AG04450 (cell line): ENCODE data around the gene CLK1. TPM values are rescaled to one million over a fixed set of nuclear protein-coding genes. Genes with fewer than 3 reads are reported as not detected.

ENCODE experiments used
- CTCF ChIA-PET: fragments of 300-600, 350-600 bp; formaldehyde crosslinking; extraction: SDS; loops from one replicate; lab custom pipeline; 2022; ENCODE audit warnings: antibody characterized with exemption, inconsistent platforms; lab: Charles Lee
- POLR2A ChIA-PET: fragments of 350-600 bp; formaldehyde crosslinking; extraction: SDS; loops from one replicate; lab custom pipeline; 2021; ENCODE audit warnings: antibody characterized with exemption, inconsistent platforms; lab: Yijun Ruan, JAX
- DNase-seq: peaks from one replicate; pipeline ENCODE4 v3.0.0-alpha.2; 2011; ENCODE audit warnings: low read depth, low spot score
- H3K27ac ChIP-seq: one replicate; pipeline ENCODE4 v1.5.1; 2012; ENCODE audit warnings: low read depth, low read length, control low read depth
- H3K27me3 ChIP-seq: one replicate; pipeline ENCODE4 v1.6.0; 2012; ENCODE audit warnings: low read length; ENCODE audit not compliant: control insufficient read depth, insufficient read depth
- H3K4me3 ChIP-seq: 2 replicates; pipeline ENCODE4 v1.5.1; 2011; ENCODE audit warnings: mild to moderate bottlenecking, low read depth, low read length, control low read depth
- H3K9me3 ChIP-seq: 2 replicates; pipeline ENCODE4 v1.5.1; 2012; ENCODE audit warnings: low read length; ENCODE audit not compliant: control insufficient read depth, insufficient read depth
- polyA plus RNA-seq: library from polyadenylated mRNA; depleted of rRNA; stranded (reverse); fragments of >200 nt; gene quantifications from 2 replicates; pipeline ENCODE4 v1.2.3, GENCODE V29; 2011; rRNA removed
- small RNA-seq: library from RNA; depleted of rRNA; stranded (forward); fragments of <200 nt; gene quantifications from one replicate; pipeline ENCODE3, GENCODE V24; 2012; ENCODE audit warnings: low read depth; ENCODE audit not compliant: insufficient read length
- TF ChIP-seq, protein P1 (sequence below): IDR thresholded peaks from 2 replicates; pipeline ENCODE4 v1.5.1; 2011; ENCODE audit warnings: low read depth, low read length, control low read depth, inconsistent platforms

Gene CLK1
- polyA plus RNA-seq, 1 experiment: 103 TPM

DNA sequence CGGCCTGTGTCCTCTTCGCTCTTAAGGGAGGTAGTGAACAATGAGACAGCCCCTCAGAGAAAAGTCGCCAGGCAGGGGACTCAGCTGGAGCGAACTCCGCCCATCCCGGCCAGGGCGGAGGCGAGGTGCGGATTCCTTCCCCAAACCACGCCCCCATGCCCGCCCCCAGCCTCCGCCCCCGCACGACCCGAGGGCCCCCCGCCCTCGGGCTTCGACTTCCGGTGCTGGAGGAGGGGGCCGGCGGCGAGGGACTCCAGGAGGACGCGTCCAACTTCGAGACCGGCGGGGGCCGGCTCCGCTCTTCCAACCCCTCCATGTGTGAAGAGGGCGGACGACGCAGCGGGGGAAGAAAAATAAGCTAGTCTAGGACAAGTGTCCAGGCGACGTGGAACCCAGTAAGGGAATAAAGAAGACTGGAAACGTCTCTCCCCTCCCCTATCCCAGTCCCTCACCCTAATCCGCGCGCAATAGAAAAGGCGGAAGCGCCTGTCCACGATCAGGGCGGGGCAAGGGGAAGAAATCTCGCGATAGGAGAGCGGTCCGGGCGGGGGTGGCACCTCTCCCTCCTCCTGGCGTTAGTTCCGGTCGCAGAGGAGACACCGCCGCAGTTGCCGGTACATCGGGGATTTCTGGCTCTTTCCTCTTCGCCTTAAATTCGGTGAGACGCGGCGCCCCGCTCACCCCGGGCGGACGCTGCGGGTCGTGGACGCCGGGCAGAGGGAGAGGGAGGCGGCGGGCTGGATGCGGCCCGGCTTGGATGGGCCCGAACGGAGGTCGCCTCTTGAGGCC is 52.9 kb downstream of the CLK1 start, which contains the start of gene BZW1:
TSS of gene BZW1 (plus strand) at position 578 of the 789 bp plus-strand sequence. CDS start 1,308 bp downstream, outside the sequence.
- ChIA-PET POLR2A (interaction anchor here (0.6 to 3.0 kb wide), 6 partner anchors 8 to 195 kb away, joined by 5 to 13 read pairs (median 8); partner anchors contain the start of gene CLK1), CTCF (interaction anchor here (1.2 kb wide), 1 partner anchor 98 kb away, joined by 4 read pairs; no protein-coding TSS in a partner anchor)
- peak; percentile 93 for DNase-seq
- TF ChIP-seq, protein P1, sequence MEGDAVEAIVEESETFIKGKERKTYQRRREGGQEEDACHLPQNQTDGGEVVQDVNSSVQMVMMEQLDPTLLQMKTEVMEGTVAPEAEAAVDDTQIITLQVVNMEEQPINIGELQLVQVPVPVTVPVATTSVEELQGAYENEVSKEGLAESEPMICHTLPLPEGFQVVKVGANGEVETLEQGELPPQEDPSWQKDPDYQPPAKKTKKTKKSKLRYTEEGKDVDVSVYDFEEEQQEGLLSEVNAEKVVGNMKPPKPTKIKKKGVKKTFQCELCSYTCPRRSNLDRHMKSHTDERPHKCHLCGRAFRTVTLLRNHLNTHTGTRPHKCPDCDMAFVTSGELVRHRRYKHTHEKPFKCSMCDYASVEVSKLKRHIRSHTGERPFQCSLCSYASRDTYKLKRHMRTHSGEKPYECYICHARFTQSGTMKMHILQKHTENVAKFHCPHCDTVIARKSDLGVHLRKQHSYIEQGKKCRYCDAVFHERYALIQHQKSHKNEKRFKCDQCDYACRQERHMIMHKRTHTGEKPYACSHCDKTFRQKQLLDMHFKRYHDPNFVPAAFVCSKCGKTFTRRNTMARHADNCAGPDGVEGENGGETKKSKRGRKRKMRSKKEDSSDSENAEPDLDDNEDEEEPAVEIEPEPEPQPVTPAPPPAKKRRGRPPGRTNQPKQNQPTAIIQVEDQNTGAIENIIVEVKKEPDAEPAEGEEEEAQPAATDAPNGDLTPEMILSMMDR: no peak
- Histone ChIP-seq H3K27me3 (no peaks in the 10 kb centered on the region), H3K4me3 (peak within 1 kb of the TSS; percentile 92), H3K9me3 (no peaks in the 10 kb centered on the region; the same call in 1 of the 2 replicates), H3K27ac (peak within 1 kb of the TSS; percentile 99)

DNA sequence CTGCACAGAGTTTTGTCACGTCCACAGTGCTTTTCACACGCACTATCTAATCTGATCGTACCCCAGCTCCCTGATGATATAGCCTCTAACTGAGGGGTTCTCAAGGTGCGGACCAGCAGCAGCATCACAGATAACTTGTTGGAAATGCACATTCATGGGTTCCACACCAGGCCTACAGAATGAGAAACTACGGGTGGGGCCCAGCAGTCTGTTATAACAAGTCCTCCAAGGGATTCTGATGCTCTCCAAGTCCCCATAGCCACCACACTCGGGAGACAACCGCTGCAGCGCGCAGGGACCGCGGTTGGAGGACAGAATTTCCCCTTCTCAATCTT is 53.5 kb downstream of the CLK1 start:
- CTCF ChIA-PET: interaction anchor here (1.2 kb wide), 1 partner anchor 98 kb away, joined by 4 read pairs; no protein-coding TSS in a partner anchor

GRCh38 chr2:200810252-200810997 is 54.0 kb downstream of the CLK1 start:
- H3K9me3 ChIP-seq: no peaks in the 10 kb centered on the region; the same call in 1 of the 2 replicates
- ChIA-PET POLR2A (interaction anchor here (0.5 to 3.0 kb wide), 10 partner anchors 9 to 455 kb away, joined by 3 to 13 read pairs (median 7); partner anchors contain the start of gene CLK1), CTCF (interaction anchor here (0.7 to 1.6 kb wide), 2 partner anchors 74 to 97 kb away, joined by 3 to 5 read pairs; no protein-coding TSS in a partner anchor)
- TF ChIP-seq, protein P1: no peak
- peak overlapping the region; percentile 81 for H3K27ac ChIP-seq
- DNase-seq: peak; percentile 72
- H3K4me3 ChIP-seq: peak overlapping the region; percentile 69
- H3K27me3 ChIP-seq: no peaks in the 10 kb centered on the region

More for the DNA sequence above, 53.5 kb downstream of the CLK1 start:
- Histone ChIP-seq H3K27me3 (no peaks in the 10 kb centered on the region), H3K9me3 (no peaks in the 10 kb centered on the region; the same call in 1 of the 2 replicates), H3K27ac (peak overlapping the region; percentile 81), H3K4me3 (peak overlapping the region; percentile 69)
- TF ChIP-seq, protein P1: no peak
- POLR2A ChIA-PET: interaction anchor here (1.0 to 3.0 kb wide), 6 partner anchors 8 to 74 kb away, joined by 5 to 13 read pairs (median 8); partner anchors contain the start of gene CLK1
- DNase-seq: no peak

DNA sequence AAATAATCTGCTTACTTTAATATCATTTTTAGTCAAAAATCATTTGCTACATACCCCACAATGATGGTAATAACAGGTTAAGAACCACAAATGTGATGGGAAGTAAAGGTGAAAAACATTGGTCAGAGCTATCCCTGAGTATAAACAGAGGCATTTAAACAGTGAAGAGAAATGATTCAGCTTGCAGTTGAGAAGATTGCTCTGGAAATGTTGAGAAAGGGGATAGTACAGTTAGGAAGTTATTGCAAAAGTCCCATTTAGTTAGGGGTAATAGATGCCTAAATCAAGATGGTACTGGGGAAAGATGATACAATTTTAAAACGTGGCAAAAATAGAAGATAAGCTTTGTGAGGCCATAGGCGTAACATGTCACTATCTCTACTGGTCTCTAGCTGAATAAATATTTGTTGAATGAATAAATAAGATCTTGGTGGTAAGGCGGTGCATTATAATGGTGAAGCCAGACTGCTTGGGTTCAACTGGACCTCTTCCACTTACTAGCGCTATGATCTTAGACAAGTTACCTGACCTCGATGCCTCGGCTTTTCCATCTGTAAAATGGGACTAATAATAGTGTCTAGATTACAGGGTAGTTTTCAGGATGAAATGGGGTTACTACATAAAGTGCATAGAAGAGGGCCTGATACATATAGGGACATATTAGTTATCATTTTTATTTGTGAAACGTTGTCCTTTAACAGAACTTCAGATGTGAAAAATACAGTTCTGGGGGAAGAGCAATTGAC is 54.8 kb downstream of the CLK1 start:
- H3K4me3 ChIP-seq: no peak overlapping the region
- DNase-seq: no peak
- H3K9me3 ChIP-seq: no peaks in the 10 kb centered on the region; the same call in 1 of the 2 replicates
- peak overlapping the region; percentile 81 for H3K27ac ChIP-seq
- CTCF ChIA-PET: interaction anchor here (0.7 to 1.6 kb wide), 2 partner anchors 73 to 96 kb away, joined by 3 to 5 read pairs; no protein-coding TSS in a partner anchor
- POLR2A ChIA-PET: interaction anchor here (0.5 to 3.0 kb wide), 7 partner anchors 14 to 455 kb away, joined by 3 to 12 read pairs (median 5); partner anchors contain the start of gene CLK1
- TF ChIP-seq, protein P1: no peak
- H3K27me3 ChIP-seq: no peaks in the 10 kb centered on the region

Small RNAs within 50 kb of the gene (small RNA-seq; reads per million reads assigned to genes)
- gene RF00019 (not detected), gene RNA5SP115 (not detected), gene RNU6-312P (not detected), gene RNU6-31P (not detected), gene RNU6-762P (not detected)

Other genes with a start within 250 kb of the CLK1 start
- gene BZW1, start 52.7 kb downstream of the CLK1 start, polyA plus RNA-seq: 359 and 376 TPM in 2 replicates
- 31.0 and 40.8 TPM in 2 replicates for gene PPIL3, start 24.4 kb upstream of the CLK1 start, polyA plus RNA-seq
- 36.6 and 38.7 TPM in 2 replicates for gene NIF3L1, start 24.7 kb upstream of the CLK1 start, polyA plus RNA-seq
- gene ORC2, start 99.0 kb upstream of the CLK1 start, polyA plus RNA-seq: 4.7 and 4.9 TPM in 2 replicates
- 4.5 and 6.1 TPM in 2 replicates for gene HYCC2, start 207.0 kb upstream of the CLK1 start, polyA plus RNA-seq
- 90.9 and 121 TPM in 2 replicates for gene NDUFB3, start 207.3 kb upstream of the CLK1 start, polyA plus RNA-seq